GM12872 (cell line): ENCODE results near the gene FNBP1L.

Source experiments
- TF ChIP-seq, protein P1 (sequence below): IDR thresholded peaks from 3 replicates; pipeline ENCODE4 v1.5.1; 2011; ENCODE audit warnings: low read depth, mild to moderate bottlenecking, low read length, moderate library complexity; ENCODE audit not compliant: insufficient read depth

The FNBP1L gene

GRCh38 chr1:93443454-93443853 is 4.5 kb upstream of the FNBP1L start:
- TF ChIP-seq, protein P1, sequence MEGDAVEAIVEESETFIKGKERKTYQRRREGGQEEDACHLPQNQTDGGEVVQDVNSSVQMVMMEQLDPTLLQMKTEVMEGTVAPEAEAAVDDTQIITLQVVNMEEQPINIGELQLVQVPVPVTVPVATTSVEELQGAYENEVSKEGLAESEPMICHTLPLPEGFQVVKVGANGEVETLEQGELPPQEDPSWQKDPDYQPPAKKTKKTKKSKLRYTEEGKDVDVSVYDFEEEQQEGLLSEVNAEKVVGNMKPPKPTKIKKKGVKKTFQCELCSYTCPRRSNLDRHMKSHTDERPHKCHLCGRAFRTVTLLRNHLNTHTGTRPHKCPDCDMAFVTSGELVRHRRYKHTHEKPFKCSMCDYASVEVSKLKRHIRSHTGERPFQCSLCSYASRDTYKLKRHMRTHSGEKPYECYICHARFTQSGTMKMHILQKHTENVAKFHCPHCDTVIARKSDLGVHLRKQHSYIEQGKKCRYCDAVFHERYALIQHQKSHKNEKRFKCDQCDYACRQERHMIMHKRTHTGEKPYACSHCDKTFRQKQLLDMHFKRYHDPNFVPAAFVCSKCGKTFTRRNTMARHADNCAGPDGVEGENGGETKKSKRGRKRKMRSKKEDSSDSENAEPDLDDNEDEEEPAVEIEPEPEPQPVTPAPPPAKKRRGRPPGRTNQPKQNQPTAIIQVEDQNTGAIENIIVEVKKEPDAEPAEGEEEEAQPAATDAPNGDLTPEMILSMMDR = no peak

DNA sequence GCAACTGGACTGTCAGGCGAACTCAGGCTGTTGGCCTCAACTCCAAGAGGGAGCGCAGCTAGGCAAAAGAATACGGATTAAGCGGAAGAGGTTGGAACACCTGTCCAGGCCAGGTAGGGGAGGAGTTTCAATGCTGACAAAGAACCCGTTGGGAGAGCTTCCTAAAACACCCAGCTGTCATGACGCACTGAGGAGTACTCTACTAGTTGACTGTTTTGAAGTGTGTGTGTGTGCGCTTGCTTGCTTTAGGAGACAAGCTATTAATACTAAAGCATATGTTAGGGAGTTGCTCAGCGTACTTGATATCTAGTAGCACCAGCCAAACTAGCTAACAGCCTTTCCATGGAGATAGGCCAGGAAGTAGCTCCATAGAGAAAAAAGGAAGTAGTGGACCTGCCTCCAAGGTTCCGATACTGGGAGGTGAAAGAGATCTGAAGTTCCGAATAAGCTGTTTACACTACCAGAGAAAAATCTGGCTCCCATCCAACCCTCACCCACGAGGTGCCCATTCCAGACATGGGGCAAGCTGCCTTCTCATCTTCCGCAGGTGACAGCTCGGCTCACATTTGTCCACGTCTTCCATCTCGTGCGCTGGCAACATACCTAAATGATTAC is 974 bp upstream of the FNBP1L start:
- TF ChIP-seq, protein P1 = no peak

DNA sequence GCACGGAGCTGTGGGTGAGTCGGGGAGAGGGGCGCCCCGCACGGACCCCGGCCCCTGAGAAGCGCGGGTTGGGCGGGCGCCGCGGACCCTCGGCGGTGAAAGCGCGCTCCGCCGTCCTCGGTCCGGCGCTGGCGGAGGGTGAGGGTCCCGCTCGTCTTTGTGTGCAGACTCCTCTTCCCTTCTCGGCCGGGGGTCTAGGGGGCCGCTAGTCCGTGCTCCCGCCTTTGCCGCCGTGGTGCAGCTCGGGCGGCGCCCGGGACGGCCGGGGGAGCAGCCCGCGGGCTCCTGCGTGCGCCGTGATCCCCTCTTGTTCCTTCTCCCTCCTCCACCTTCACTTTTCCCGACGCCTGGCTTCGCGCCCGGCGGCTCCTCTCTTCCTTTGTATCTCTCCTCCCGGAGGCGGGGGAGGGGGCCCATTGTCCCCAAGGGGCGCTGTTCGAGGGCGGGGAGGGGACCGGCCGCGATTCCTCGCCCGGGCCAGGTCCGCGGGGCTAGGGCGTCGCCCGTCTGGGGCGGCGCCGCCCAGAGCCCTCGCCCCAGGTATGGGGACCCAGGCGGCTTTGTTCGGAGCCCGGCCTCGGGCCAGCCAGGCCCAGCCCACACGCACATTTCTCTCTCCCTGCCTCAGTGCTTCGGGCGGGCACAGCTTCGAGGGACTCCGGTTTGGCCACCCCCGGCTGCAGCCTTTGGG is 519 bp downstream of the FNBP1L start:
- TF ChIP-seq, protein P1 = no peak

GRCh38 chr1:93448983-93449804 is 1.3 kb downstream of the FNBP1L start:
- TF ChIP-seq, protein P1 = no peak

DNA sequence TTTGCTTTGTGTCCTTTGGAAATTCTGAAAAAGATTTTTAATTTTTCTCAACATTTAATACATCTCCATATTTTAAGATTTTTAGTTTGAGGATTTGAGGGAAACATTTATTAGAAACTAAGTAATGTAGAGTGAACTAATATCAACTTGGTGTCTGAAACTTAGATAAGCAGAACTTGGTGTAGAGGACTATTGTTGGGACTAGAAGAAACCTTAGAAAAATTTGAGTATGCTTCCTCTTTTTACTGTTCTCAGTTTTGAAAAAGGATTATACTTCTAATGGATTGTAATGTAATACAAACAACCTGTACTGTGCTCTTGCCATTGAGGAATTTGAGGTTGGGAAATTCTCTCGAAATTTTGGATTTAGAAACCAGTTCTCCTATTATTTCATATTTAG is 2.4 kb downstream of the FNBP1L start:
- TF ChIP-seq, protein P1 = no peak

DNA sequence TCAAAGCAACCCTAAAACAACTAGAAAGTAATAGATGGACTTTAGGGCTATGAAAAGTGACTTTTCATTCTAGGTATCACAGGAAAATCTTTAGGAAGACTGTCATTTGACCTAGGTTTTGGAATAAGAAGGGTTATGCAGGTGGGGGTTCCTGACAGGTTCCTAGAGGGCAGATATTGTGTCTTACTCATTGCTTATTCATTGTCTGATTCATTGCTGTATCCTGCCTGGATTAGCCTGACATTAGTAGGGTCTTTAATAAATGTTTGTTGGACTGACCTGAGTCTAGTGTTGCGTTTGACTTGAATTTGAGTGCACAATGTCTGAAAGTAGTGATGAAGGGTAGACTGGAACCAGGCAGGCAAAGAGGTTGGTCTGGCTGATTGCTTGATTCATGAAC is 6.0 kb downstream of the FNBP1L start:
- TF ChIP-seq, protein P1 = no peak

DNA sequence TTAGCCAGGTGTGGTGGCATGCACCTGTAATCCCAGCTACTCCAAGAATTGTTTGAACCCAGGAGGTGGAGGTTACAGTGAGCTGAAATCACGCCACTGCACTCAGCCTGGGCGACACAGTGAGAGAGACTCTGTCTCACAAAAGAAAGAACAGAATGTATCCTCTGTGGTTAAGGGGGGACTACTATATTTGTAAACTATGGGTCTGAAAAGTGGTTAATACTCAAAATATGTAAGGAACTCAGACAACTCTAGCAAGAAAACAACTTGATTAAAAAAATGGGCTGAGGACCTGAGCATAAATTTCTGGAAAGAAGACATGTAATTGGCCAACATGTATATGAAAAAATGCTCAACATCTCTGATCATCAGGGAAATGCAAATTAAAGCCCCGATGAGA is 11.2 kb downstream of the FNBP1L start:
- TF ChIP-seq, protein P1 = no peak
